GM12878 (cell line): ENCODE measurements around the gene CHN2. TPM values are rescaled to one million over a fixed set of nuclear protein-coding genes. Genes with fewer than 3 reads are reported as not detected.

Source experiments
- ATAC-seq: fragments of 200-7000 bp; cut with Tn5 transposase; 3 replicates; pipeline ENCODE4 v1.9.1; 2020; ENCODE audit warnings: mild to moderate bottlenecking, moderate library complexity
- BruUV-seq: library from RNA; stranded (reverse); fragments of 400-500 nt; replicated peaks from 2 replicates; lab custom pipeline; 2021; lab: Mats Ljungman, UMichigan
- CTCF ChIA-PET: fragments of 300-600 bp; sonication (Branson Sonifier 250); formaldehyde crosslinking; extraction: SDS; loops from one replicate; lab custom pipeline; 2021; ENCODE audit warnings: inconsistent platforms; lab: Yijun Ruan, JAX
- POLR2A ChIA-PET: fragments of 350-600 bp; formaldehyde crosslinking; extraction: SDS; loops from one replicate; lab custom pipeline; 2021; ENCODE audit warnings: inconsistent platforms; lab: Charles Lee
- RAD21 ChIA-PET: fragments of 300-600 bp; sonication (Branson Sonifier 250); formaldehyde crosslinking; loops from one replicate; lab custom pipeline; 2023; ENCODE audit warnings: antibody characterized with exemption; ENCODE audit not compliant: unreplicated experiment; lab: Charles Lee
- SMC1A ChIA-PET: fragments of 300-600 bp; sonication (Branson Sonifier 250); formaldehyde crosslinking; loops from one replicate; lab custom pipeline; 2023; ENCODE audit not compliant: unreplicated experiment, uncharacterized antibody; lab: Charles Lee
- DNase-seq: peaks from one replicate; pipeline ENCODE4 v3.0.0-alpha.2; 2011; ENCODE audit warnings: low read depth, low spot score
- FAIRE-seq: peaks from 3 replicates; lab custom pipeline; 2011; peaks lifted over from hg19 to GRCh38; lab: Jason Lieb, UNC
- H2AFZ ChIP-seq: 2 replicates; pipeline ENCODE4 v1.6.0; 2011; ENCODE audit warnings: low read depth, low read length, control low read depth; ENCODE audit not compliant: control insufficient read depth
- H3K27ac ChIP-seq: 2 replicates; pipeline ENCODE4 v1.5.1; 2011; ENCODE audit warnings: control low read depth; ENCODE audit not compliant: control insufficient read depth, insufficient read depth
- H3K27me3 ChIP-seq, 2 experiments: replicated peaks in 1 of 2; 2 replicates each; pipeline versions ENCODE4 v1.6.0 to v1.6.1; 2011; ENCODE audit warnings: low read length in 1 of 2; ENCODE audit not compliant: control insufficient read depth in 2 of 2, insufficient read depth in 2 of 2
- H3K36me3 ChIP-seq, 2 experiments: 2 replicates each; pipeline ENCODE4 v1.5.1; 2011; ENCODE audit warnings: low read length in 1 of 2; ENCODE audit not compliant: control insufficient read depth in 2 of 2, insufficient read depth in 2 of 2
- H3K4me1 ChIP-seq: 2 replicates; pipeline ENCODE4 v1.6.1; 2011; ENCODE audit warnings: mild to moderate bottlenecking, low read length, moderate library complexity, mixed read lengths; ENCODE audit not compliant: control insufficient read depth, insufficient read depth
- H3K4me2 ChIP-seq: 2 replicates; pipeline ENCODE4 v1.6.0; 2011; ENCODE audit warnings: control low read depth; ENCODE audit not compliant: control insufficient read depth, insufficient read depth
- H3K4me3 ChIP-seq: fragments of 200-600 bp; sonication (generic); 2 replicates; pipeline ENCODE4 v1.5.1; 2016
- H3K79me2 ChIP-seq: 2 replicates; pipeline ENCODE4 v1.6.0; 2011; ENCODE audit warnings: low read length; ENCODE audit not compliant: control insufficient read depth, insufficient read depth
- H3K9ac ChIP-seq: 2 replicates; pipeline ENCODE4 v1.8.0; 2011; ENCODE audit warnings: low read length, control low read depth, mixed read lengths; ENCODE audit not compliant: control insufficient read depth, insufficient read depth
- H3K9me3 ChIP-seq: replicated peaks from 3 replicates; pipeline ENCODE4 v1.5.1; 2011; ENCODE audit warnings: mild to moderate bottlenecking, low read length; ENCODE audit not compliant: control insufficient read depth, insufficient read depth
- H4K20me1 ChIP-seq: 2 replicates; pipeline ENCODE4 v1.6.0; 2011; ENCODE audit not compliant: control insufficient read depth, insufficient read depth
- ASH2L ChIP-seq: fragments of 300-600, 200-600 bp; sonication (generic); IDR thresholded peaks from 2 replicates; pipeline ENCODE4 v1.6.1; 2017; ENCODE audit warnings: low read depth, mild to moderate bottlenecking, borderline replicate concordance
- CEBPB ChIP-seq, 2 experiments: fragments of 150-350 bp in 1 of 2; IDR thresholded peaks; 2 replicates each; pipeline ENCODE4 v1.6.1; 2012 to 2014; ENCODE audit warnings: low read depth in 2 of 2, low read length in 2 of 2, borderline replicate concordance in 1 of 2, inconsistent platforms in 1 of 2
- CHD4 ChIP-seq: fragments of 200-600 bp; sonication (generic); IDR thresholded peaks from 2 replicates; pipeline ENCODE4 v1.6.1; 2016; ENCODE audit warnings: mild to moderate bottlenecking
- EP300 ChIP-seq, 2 experiments: fragments of 150-350 bp in 1 of 2; IDR thresholded peaks; 2 replicates each; pipeline ENCODE4 v1.6.1; 2011 to 2012; ENCODE audit warnings: low read depth in 2 of 2, low read length in 2 of 2, borderline replicate concordance in 1 of 2, improper control_type of control experiment in 1 of 2, inconsistent platforms in 1 of 2; ENCODE audit not compliant: control insufficient read depth in 1 of 2
- HCFC1 ChIP-seq: fragments of 150-350 bp; IDR thresholded peaks from 2 replicates; pipeline ENCODE4 v1.6.1; 2014; ENCODE audit warnings: low read length
- IKZF2 ChIP-seq, 2 experiments: fragments of 450-650 bp; IDR thresholded peaks; 2 replicates each; pipeline ENCODE4 v1.6.1; 2017; ENCODE audit warnings: mild to moderate bottlenecking in 2 of 2, moderate library complexity in 2 of 2
- JUNB ChIP-seq: IDR thresholded peaks from 2 replicates; pipeline ENCODE4 v1.6.1; 2016; ENCODE audit warnings: antibody characterized with exemption, mild to moderate bottlenecking
- KAT2A ChIP-seq: conservative IDR thresholded peaks from 2 replicates; pipeline ENCODE4 v1.6.1; 2011; ENCODE audit warnings: low read depth, low read length; ENCODE audit not compliant: control insufficient read depth
- MYB ChIP-seq: fragments of 150-350 bp; IDR thresholded peaks from 2 replicates; pipeline ENCODE4 v1.6.1; 2014; ENCODE audit warnings: mild to moderate bottlenecking, low read depth, low read length, borderline replicate concordance
- MYC ChIP-seq: IDR thresholded peaks from 2 replicates; pipeline ENCODE4 v1.6.1; 2011; ENCODE audit warnings: mild to moderate bottlenecking, low read length, moderate library complexity, inconsistent platforms; ENCODE audit not compliant: insufficient read depth, insufficient replicate concordance, insufficient read length, severe bottlenecking
- PML ChIP-seq: IDR thresholded peaks from 2 replicates; pipeline ENCODE4 v1.6.1; 2012; ENCODE audit warnings: low read length, inconsistent platforms
- SUZ12 ChIP-seq: fragments of 200-600 bp; sonication (generic); IDR thresholded peaks from one replicate; pipeline ENCODE4 v1.6.1; 2018; ENCODE audit warnings: antibody characterized with exemption, mild to moderate bottlenecking; ENCODE audit not compliant: unreplicated experiment
- ZBTB11 ChIP-seq: fragments of 450-650 bp; formaldehyde crosslinking; IDR thresholded peaks from 2 replicates; pipeline ENCODE4 v1.5.0; 2022; ENCODE audit warnings: mild to moderate bottlenecking, missing genetic modification characterization
- WGBS: methylation state at CpG from one replicate; pipeline ENCODE4 v1.1.6; 2016; ENCODE audit warnings: low lambda C conversion rate; ENCODE audit not compliant: insufficient replicate concordance, insufficient coverage; ENCODE audit errors: missing lambda C conversion rate; 5-methylcytosine and 5-hydroxymethylcytosine counted together
- in situ Hi-C: fragments of 300-500 bp; cut with MboI; formaldehyde crosslinking; loops from 9 replicates; pipeline ENCODE4 v1.14.3; 2018; ENCODE audit warnings: mixed read lengths
- intact Hi-C: fragments of 100-400 bp; cut with micrococcal nuclease; formaldehyde crosslinking; loops from one replicate; pipeline ENCODE4 v1.14.2; 2022; ENCODE audit not compliant: unreplicated experiment
- polyA plus RNA-seq, 11 experiments: library from polyadenylated mRNA; depleted of rRNA in 4 of 11; unstranded in 6 of 11; stranded (reverse) in 5 of 11; fragments of >200 nt; fragmentation: Nextera tagmentation in 4 of 11; fragmentation: Illumina TruSeq in 1 of 11; extraction: Ambion mirVana in 4 of 11; extraction: Trizol in 1 of 11; gene quantifications; 1 replicate in 1 of 11; 2 replicates in 10 of 11; pipeline versions ENCODE4 v1.2.1 to v1.2.3, GENCODE V29; 2011 to 2016; ENCODE audit warnings: inconsistent platforms in 2 of 11, missing spikeins in 2 of 11, low read depth in 1 of 11
- total RNA-seq, 4 experiments: library from RNA; depleted of rRNA in 3 of 4; stranded (reverse); fragments of >200 nt in 3 of 4; fragmentation: Illumina TruSeq in 1 of 4; extraction: Trizol in 1 of 4; gene quantifications; 2 replicates each; pipeline versions ENCODE4 v1.2.1 to v1.2.3, GENCODE V29; 2013 to 2021

CHN2 gene
- total and polyA plus RNA-seq, 10 of the 15 experiments (the other 5 are each of a cell fraction or from before 2014, with no cell fraction given): 0.11 to 3.8 (median 0.37) TPM; not detected in 2

GRCh38 chr7:29412912-29413311, 218.3 kb downstream of the CHN2 start:
- FAIRE-seq: no peak
- TF ChIP-seq CHD4: no peak
- no peak for TF ChIP-seq MYC
- TF ChIP-seq IKZF2 (IDR thresholded peaks at IDR 0.05): no peak
- no peak for TF ChIP-seq ZBTB11 (CRISPR knock-in tag)
- TF ChIP-seq MYB: no peak
- TF ChIP-seq ASH2L: no peak
- no peak for TF ChIP-seq EP300 (IDR thresholded peaks at IDR 0.05; ENCODE audit: borderline replicate concordance in 1 of 2, control insufficient read depth in 1 of 2, low read depth in 2 of 2, low read length in 2 of 2)
- TF ChIP-seq CEBPB (IDR thresholded peaks at IDR 0.05; ENCODE audit: borderline replicate concordance in 1 of 2, low read depth in 2 of 2, low read length in 2 of 2): no peak
- TF ChIP-seq JUNB: no peak
- no peak for TF ChIP-seq KAT2A
- no peak for TF ChIP-seq HCFC1
- no peak for TF ChIP-seq PML
- TF ChIP-seq SUZ12: no peak
- H3K4me3 ChIP-seq: no peak overlapping the region
- H3K4me2 ChIP-seq: no peak overlapping the region
- no TSS peak for BruUV-seq
- WGBS: 62% methylated on average over 3 of the region's 3 CpGs
- ChIA-PET POLR2A (no interaction called here), RAD21 (no interaction called here), CTCF (interaction anchor here (2.0 kb wide), 1 partner anchor 486 kb away, joined by 6 read pairs; no protein-coding TSS in a partner anchor), SMC1A (interaction anchor here (6.7 kb wide), 1 partner anchor 223 kb away, joined by 77 read pairs; no protein-coding TSS in a partner anchor)
- no peaks in the 10 kb centered on the region; a peak in 1 of 4 replicates for H3K27me3 ChIP-seq
- in situ Hi-C loops (no loop called here), intact Hi-C loops (no loop called here)
- no peaks in the 10 kb centered on the region for H3K79me2 ChIP-seq
- H2AFZ ChIP-seq: no peak overlapping the region
- no peaks in the 10 kb centered on the region for H3K9me3 ChIP-seq
- H4K20me1 ChIP-seq: no peaks in the 10 kb centered on the region
- ATAC-seq: no peak
- DNase-seq: no peak
- no peak overlapping the region for H3K9ac ChIP-seq
- no peaks in the 10 kb centered on the region for H3K4me1 ChIP-seq
- H3K27ac ChIP-seq: no peak overlapping the region
- no peaks in the 10 kb centered on the region for H3K36me3 ChIP-seq
